Right renal cortex interstitium (tissue), 3 donors: ENCODE data around the gene CCDC154. TPM values are rescaled to one million over a fixed set of nuclear protein-coding genes. Genes with fewer than 3 reads are reported as not detected.

Experiments
- DNase-seq, 3 donors: peaks; one replicate each; pipeline ENCODE4 v3.0.0-alpha.2; 2013; ENCODE audit warnings: low read depth in 3 of 3, low spot score in 2 of 3
- polyA plus RNA-seq, 3 donors: library from polyadenylated mRNA; unstranded; fragments of 120-200 nt; gene quantifications; one replicate each; pipeline ENCODE4 v1.2.1, GENCODE V29; 2013; ENCODE audit not compliant: insufficient read length in 3 of 3

The CCDC154 gene
- polyA plus RNA-seq, 3 donors = 1.0 to 1.7 (median 1.5) TPM

- no peak for DNase-seq
These were observed 5.9 kb downstream of the CCDC154 start for GRCh38 chr16:1438229-1439057.

DNA sequence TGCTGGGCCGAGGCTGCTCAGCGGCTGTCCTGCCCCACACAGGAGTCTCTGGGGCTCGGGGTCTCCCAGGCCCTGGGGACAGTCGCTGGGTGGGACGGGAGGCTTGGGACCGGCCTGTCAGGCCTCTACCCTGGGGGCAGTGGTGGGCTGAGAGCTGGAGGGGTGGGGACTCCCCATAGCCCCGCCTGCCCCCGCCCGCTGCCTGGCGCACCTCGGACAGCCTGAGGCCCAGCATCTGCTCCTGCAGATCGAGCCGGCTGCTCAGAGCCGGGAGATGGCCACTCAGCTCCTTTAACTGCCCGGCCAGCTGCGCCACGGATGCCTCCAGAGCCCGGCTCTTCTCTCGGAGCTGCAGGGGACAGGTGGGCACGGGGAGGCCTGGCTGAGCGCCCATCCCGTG is 6.8 kb downstream of the CCDC154 start:
- DNase-seq = no peak

GRCh38 chr16:1436731-1437355 is 7.5 kb downstream of the CCDC154 start:
- no peak for DNase-seq

- no peak for DNase-seq
These were observed 8.2 kb downstream of the CCDC154 start for GRCh38 chr16:1435921-1436697.

- DNase-seq = no peak
These were observed 9.4 kb downstream of the CCDC154 start for GRCh38 chr16:1434644-1435592.

GRCh38 chr16:1433756-1434155 is 10.6 kb downstream of the CCDC154 start:
- no peak for DNase-seq

- DNase-seq = no peak
These were observed 11.1 kb downstream of the CCDC154 start for GRCh38 chr16:1433263-1433560.

DNA sequence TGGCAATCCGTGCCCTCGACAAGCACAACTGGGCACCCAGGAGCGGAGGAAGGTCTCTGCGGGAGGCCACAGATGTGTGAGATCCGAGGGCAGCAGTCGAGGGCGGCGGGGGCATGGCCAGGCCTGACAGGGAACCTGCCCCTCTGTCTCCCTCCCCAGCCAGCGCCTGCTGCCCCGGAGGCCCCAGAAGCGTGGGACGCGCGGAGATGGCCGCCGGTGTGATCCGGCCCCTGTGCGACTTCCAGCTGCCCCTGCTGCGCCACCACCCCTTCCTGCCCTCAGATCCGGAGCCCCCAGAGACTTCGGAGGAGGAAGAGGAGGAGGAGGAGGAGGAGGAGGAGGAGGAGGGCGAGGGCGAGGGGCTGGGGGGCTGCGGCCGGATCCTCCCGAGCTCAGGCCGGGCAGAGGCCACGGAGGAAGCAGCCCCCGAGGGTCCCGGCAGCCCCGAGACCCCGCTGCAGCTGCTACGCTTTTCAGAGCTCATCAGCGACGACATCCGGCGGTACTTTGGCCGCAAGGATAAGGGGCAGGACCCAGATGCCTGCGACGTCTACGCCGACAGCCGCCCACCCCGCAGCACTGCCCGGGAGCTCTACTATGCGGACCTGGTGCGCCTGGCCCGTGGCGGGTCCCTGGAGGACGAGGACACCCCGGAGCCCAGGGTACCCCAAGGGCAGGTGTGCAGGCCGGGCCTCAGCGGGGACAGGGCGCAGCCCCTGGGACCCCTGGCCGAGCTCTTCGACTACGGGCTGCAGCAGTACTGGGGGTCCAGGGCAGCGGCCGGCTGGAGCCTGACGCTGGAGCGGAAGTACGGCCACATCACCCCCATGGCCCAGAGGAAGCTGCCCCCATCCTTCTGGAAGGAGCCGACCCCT is 11.7 kb downstream of the CCDC154 start:
- DNase-seq = no peak

DNA sequence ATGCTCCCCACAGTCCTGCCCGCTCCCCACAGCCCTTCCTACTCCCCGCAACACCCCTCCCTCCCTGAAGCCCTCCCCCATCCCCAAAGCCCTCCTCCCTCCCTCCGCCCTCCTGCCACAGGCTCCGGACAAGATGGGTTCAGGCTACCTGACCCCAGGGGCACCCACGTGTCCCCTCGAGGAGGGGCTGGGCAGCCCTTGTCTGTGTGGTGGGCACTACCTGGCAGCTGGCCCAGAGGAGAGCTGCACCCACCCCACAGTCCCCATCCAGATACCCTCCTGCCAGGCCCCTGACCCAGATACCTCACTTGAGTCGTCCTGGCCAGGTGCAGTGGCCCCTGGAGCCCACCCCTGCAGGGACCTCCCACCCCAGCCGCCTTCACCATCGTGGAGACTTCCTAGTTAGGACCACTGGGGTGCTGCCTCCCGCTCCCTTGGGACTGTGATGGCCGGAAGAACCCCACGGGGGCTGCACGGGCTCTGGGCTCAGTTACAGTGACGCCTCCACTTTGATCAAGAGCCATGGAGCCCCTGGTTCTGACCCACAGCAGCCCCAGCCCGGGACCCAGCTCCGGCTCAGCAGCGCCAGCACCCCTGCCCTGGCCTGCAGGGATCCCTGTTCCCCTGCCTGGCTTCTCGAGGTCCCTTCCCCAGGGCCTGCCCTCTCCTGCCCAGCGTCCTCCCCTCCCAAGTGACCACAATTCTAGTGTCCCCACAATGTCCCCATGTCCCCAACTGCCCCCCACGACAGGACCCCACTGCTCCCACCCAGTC is 12.7 kb downstream of the CCDC154 start:
- no peak for DNase-seq

GRCh38 chr16:1430759-1431496 is 13.4 kb downstream of the CCDC154 start, which contains the start of gene PERCC1:
Gene PERCC1, plus strand, starts transcription at chr16:1431078. Its CDS starts 1,516 bp downstream, at chr16:1432594.
- no peak for DNase-seq

DNA sequence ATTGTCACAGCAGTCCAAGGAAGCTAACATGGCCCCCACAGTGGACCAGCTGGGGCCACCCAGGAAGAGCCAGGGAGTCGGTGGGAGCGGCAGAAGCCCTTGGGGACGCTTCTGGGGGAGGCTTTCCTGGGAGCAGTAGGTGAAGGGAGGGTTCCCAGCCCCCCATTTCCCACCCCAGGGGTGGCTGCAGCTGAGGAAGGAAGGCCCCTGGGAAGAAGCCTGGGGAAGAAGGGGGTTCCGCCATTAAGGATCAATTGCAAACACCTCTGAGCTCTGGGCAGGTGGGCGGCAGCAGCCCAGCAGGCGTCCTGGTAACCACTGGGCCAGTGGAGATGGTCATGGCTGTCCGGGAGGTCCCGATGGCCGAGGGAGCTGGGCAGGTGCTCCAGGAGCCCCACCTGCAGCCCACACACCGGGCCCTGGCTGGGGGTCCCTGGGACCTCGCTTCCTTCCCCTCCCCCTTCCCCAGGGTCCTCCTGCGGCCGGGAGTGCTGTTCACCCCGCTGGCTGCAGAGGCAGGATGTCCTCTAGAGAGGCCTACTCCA is 14.1 kb downstream of the CCDC154 start:
- DNase-seq = no peak

- no peak for DNase-seq
These were observed 14.7 kb downstream of the CCDC154 start for GRCh38 chr16:1429631-1430030.

- no peak for DNase-seq
These were observed 15.3 kb downstream of the CCDC154 start for GRCh38 chr16:1429012-1429411.

- no peak for DNase-seq
These were observed 15.8 kb downstream of the CCDC154 start for GRCh38 chr16:1428511-1428910.

GRCh38 chr16:1427473-1428461 is 16.6 kb downstream of the CCDC154 start:
- DNase-seq = no peak

DNA sequence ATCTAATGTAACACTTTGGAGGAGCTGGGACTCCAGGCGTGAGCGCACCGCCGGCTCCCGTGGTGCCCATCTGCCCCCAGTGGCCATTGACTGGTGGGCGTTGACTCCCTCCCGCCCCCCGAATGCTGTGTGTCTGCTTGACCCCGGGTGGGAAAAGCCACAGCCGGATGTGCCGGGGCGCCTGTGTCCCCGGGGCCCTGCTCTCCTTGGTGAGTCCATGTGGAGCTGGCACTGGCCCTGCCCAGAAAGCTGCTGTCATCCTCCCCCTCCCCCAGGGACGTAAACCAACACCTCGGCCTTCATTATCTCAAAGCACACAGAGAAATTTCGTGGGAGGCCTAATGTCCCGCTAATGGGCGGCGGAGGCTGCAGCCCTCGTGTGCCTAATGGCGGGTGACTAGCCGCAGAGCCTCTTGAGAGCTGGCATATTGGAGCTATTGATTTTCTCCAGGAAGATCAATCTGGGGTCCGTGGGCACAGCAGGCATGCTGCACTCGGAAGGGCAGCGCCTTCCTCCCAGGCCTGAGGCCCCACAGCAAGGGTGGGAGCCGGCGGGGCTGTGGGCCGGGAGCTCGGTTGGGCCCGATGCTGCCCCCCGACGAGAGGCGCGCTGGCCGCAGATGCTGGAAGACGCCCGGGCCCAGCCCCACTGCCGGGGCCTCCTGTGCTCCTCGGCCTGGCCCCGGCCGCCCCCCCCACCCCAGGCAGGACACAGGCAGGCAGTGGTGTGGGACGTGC is 17.5 kb downstream of the CCDC154 start:
- peak in 1 of 3 donors; percentile 50 for DNase-seq
